NT2/D1 (cell line): ENCODE measurements around the gene PGD.

Experiments used
- DNase-seq: peaks from one replicate; pipeline ENCODE4 v3.0.0-alpha.2; 2011; ENCODE audit warnings: low read depth, low spot score
- H3K27me3 ChIP-seq: 2 replicates; pipeline ENCODE4 v1.6.0; 2011; ENCODE audit warnings: mild to moderate bottlenecking; ENCODE audit not compliant: insufficient read length, insufficient read depth
- H3K36me3 ChIP-seq: 2 replicates; pipeline ENCODE4 v1.6.1; 2011; ENCODE audit warnings: mild to moderate bottlenecking, low read length, mixed read lengths; ENCODE audit not compliant: insufficient read depth, insufficient read length
- H3K4me1 ChIP-seq: 2 replicates; pipeline ENCODE4 v1.5.1; 2011; ENCODE audit not compliant: insufficient read depth, insufficient read length
- H3K4me3 ChIP-seq: 2 replicates; pipeline ENCODE4 v1.5.1; 2011; ENCODE audit warnings: low read depth; ENCODE audit not compliant: insufficient read length
- H3K9ac ChIP-seq: 2 replicates; pipeline ENCODE4 v1.6.0; 2011; ENCODE audit warnings: low read depth; ENCODE audit not compliant: insufficient read length
- H3K9me3 ChIP-seq: 2 replicates; pipeline ENCODE4 v1.5.1; 2011; ENCODE audit warnings: mild to moderate bottlenecking, low read length; ENCODE audit not compliant: insufficient read depth
- SUZ12 ChIP-seq: IDR thresholded peaks from 2 replicates; pipeline ENCODE4 v1.6.1; 2011; ENCODE audit not compliant: insufficient read length, insufficient read depth; ENCODE audit errors: extremely low read depth
- YY1 ChIP-seq: IDR thresholded peaks from 2 replicates; pipeline ENCODE4 v1.6.1; 2011; ENCODE audit not compliant: insufficient read length, insufficient read depth
- ZNF274 ChIP-seq: IDR thresholded peaks from 2 replicates; pipeline ENCODE4 v1.6.1; 2011; ENCODE audit warnings: mild to moderate bottlenecking, low read depth, low read length

The PGD gene

DNA sequence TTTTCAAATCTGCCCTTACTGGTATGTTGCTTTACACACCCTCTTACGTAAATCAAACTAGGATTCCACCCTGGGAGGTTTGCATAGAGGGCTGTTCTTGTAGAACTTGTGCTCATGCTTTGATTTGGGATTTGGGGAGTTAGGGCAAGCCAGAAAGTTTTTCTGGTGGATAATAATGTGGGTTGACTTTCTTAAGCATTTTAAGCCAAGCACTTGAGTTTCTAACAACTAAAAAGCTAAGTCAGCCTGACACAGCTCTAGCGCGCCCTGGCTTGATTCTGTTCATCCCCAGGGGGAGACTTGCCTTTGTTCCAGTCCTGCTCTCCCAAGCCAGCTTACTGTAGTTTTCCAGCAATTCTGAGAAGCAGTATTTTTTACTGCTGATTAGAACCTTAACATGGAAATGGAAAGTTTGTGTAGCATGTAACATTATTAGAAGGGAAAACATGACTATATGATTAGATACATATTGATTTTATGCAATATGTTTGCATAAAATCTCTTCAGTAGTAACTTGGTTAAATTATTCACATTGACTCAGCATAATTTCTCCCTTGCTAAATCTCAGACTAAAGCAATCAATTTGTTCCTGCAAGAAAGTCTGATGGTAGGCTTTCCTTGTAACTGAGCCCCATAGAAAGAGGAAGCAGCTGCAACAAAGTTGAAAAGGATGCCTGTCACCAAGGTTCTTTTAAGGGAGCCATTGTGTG is 11.0 kb upstream of the PGD start:
- H3K27me3 ChIP-seq: no peaks in the 10 kb centered on the region
- DNase-seq: no peak
- H3K4me1 ChIP-seq: peaks cover 6% of the 10 kb centered on the region
- no peak overlapping the region for H3K9ac ChIP-seq
- TF ChIP-seq ZNF274 (no peak), SUZ12 (no peak), YY1 (no peak)
- H3K36me3 ChIP-seq: peaks cover 2% of the 10 kb centered on the region
- H3K9me3 ChIP-seq: no peaks in the 10 kb centered on the region
- no peak overlapping the region for H3K4me3 ChIP-seq

DNA sequence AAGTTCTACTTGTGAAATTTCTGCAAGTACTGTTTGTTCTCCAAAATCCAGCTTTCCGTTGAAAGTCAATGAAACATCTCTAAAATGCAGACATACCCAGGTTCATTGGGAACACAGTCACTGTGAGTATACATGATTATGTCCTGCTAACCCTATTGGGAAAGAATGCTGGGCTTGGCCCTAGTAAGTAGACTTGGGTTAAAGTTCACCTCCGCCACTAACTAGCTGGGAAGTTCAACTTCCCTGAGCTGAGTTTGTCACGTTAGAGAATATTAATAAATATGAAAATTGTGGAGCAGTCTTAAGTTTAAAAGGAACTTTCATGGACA is 10.5 kb upstream of the PGD start:
- Histone ChIP-seq H3K9ac (no peak overlapping the region), H3K4me1 (peaks cover 6% of the 10 kb centered on the region), H3K36me3 (peaks cover 2% of the 10 kb centered on the region), H3K4me3 (no peak overlapping the region), H3K27me3 (no peaks in the 10 kb centered on the region), H3K9me3 (no peaks in the 10 kb centered on the region)
- TF ChIP-seq SUZ12: no peak
- TF ChIP-seq ZNF274: no peak
- TF ChIP-seq YY1: no peak
- no peak for DNase-seq

DNA sequence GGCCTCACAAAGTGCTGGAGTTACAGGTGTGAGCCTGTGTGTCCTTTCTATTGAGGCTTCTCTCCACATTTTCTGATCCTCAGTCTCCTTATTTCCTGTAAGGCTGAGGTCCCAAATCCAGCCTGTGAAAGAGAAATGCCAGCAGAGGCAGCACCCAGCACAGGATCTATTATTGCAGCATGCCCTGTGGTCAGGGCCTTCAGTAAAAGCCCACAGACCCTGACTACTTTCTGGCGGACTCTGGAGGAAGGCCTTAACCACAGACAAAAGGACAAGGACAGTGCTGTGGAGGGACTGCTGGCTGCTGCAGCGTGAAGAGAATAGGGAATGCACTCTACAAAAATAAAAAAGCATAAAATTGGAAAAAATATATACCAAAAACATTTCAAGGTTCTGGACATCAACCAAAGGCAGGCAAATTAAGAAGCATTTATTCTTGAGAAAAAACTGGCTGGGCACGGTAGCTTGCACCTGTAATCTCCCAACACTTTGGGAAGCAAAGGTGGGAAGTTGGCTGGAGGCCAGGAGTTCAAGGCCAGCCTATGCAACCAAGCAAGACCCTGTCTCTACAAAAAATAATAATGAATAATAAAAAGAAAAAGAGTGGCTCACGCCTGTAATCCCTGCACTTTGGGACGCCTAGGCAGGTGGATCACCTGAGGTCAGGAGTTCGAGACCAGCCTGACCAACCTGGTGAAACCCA is 9.4 kb upstream of the PGD start:
- no peaks in the 10 kb centered on the region for H3K36me3 ChIP-seq
- H3K27me3 ChIP-seq: no peaks in the 10 kb centered on the region
- no peak for TF ChIP-seq YY1
- TF ChIP-seq SUZ12: no peak
- TF ChIP-seq ZNF274: no peak
- no peak overlapping the region for H3K4me3 ChIP-seq
- no peak for DNase-seq
- peaks cover 4% of the 10 kb centered on the region for H3K4me1 ChIP-seq
- H3K9me3 ChIP-seq: peaks cover 5% of the 10 kb centered on the region; the same call in 1 of the 2 replicates
- no peak overlapping the region for H3K9ac ChIP-seq

DNA sequence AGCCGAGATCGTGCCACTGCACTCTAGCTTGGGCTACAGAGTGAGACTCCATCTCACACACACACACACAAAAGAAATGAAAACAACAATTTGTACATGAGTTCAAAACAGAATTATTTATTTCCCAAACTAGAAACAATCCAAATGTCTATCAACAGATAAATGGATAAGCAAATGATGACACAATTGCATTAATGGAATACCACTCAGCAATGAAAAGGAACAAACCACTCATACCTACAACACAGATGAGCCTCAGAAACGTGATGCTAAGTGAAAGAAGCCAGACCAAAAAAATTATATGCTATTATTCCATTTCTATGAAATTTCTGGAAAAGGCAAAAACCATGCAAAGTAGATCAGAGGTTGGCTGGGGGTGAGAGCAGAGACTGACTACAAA is 2.0 kb upstream of the PGD start:
- H3K4me3 ChIP-seq: no peak overlapping the region
- DNase-seq: no peak
- TF ChIP-seq YY1: no peak
- no peak for TF ChIP-seq SUZ12
- TF ChIP-seq ZNF274: no peak

DNA sequence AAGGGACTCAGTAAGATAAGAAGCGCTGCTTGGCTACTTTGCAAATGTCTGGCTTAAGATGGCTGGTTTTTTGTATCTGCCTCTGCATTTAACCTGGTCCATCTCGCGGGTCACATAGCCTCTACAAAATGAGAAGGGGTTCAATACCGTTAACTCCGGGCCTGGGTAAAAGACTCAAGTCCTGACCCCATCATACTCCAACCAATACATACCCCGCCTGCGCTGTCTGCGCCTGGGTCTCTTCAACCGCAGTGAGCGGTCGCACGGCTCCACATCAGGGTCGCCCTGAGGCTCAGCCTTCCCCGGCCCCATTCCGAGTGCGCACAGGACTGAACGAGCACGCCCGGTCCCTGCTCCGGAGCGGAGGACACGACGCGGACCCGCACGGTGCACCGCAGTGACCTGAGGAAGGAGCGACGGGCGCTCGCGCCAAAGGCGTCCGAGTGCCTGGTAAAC is 558 bp upstream of the PGD start:
- DNase-seq: no peak
- H3K9ac ChIP-seq: peak overlapping the region; percentile 83
- H3K4me3 ChIP-seq: peak overlapping the region; percentile 88
- peaks cover 15% of the 10 kb centered on the region for H3K36me3 ChIP-seq
- no peaks in the 10 kb centered on the region for H3K4me1 ChIP-seq
- no peaks in the 10 kb centered on the region for H3K27me3 ChIP-seq
- TF ChIP-seq ZNF274: no peak
- no peak for TF ChIP-seq SUZ12
- TF ChIP-seq YY1: no peak
- peaks cover 9% of the 10 kb centered on the region; the same call in 1 of the 2 replicates for H3K9me3 ChIP-seq

More for the DNA sequence above, 2.0 kb upstream of the PGD start:
- Histone ChIP-seq H3K4me1 (no peaks in the 10 kb centered on the region), H3K36me3 (peaks cover 4% of the 10 kb centered on the region), H3K27me3 (no peaks in the 10 kb centered on the region), H3K9ac (no peak overlapping the region), H3K9me3 (peaks cover 9% of the 10 kb centered on the region; the same call in 1 of the 2 replicates)

DNA sequence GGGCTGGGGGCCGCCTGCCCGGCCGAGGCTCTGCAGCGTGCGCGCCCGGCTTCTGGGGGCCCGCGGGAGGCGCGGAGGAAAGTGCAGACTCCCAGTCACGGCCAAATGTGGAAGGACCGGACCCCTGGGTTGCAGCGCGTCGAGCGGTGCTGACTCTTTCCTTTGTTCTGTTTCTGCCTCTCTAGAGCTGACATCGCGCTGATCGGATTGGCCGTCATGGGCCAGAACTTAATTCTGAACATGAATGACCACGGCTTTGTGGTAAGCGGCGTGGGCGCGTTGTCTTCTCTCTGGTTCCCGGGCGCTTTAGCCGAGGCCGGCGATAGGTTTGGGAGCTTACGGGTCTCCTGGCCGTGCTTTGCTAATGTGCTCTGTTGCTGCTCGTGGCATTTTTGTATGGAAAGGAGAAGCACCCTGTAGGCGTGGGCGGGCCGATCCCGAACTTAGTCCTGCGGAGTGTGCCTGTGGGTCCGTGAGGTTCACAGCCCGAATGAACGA is 629 bp downstream of the PGD start:
- peaks cover 27% of the 10 kb centered on the region for H3K36me3 ChIP-seq
- TF ChIP-seq YY1: no peak
- TF ChIP-seq ZNF274: no peak
- no peak for TF ChIP-seq SUZ12
- no peaks in the 10 kb centered on the region for H3K4me1 ChIP-seq
- H3K27me3 ChIP-seq: no peaks in the 10 kb centered on the region
- no peak for DNase-seq
- H3K4me3 ChIP-seq: peak overlapping the region; percentile 88
- H3K9me3 ChIP-seq: 0 out of 2 replicates have a peak, but pooled peaks cover 3% of the 10 kb centered on the region
- H3K9ac ChIP-seq: peak overlapping the region; percentile 96

DNA sequence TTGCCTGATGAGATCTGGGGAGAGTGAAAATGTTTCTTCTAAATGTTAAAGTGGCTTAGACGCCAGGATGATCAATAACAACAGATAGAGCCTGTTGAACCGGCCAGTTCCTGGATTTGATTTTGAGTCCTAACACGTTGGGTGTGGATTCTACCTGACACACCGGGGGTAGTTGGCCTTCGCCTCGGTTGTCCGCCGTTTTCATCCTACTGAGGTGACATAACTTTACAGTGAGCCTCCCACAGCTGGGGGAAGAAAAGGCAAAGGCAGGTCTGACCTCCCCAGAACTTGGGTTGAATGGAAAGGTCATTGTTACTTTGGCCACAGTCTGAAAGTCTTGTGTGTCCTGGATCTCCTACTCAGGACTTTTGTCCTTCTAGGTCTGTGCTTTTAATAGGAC is 1.1 kb downstream of the PGD start:
- H3K27me3 ChIP-seq: no peaks in the 10 kb centered on the region
- DNase-seq: no peak
- H3K4me3 ChIP-seq: peak overlapping the region; percentile 88
- TF ChIP-seq ZNF274 (no peak), SUZ12 (no peak), YY1 (no peak)
- H3K36me3 ChIP-seq: peaks cover 32% of the 10 kb centered on the region
- H3K9me3 ChIP-seq: no peaks in the 10 kb centered on the region
- H3K4me1 ChIP-seq: no peaks in the 10 kb centered on the region
- H3K9ac ChIP-seq: peak overlapping the region; percentile 96
